ENCODE results near the gene GPD1. TPM values are rescaled to one million over a fixed set of nuclear protein-coding genes. Genes with fewer than 3 reads are reported as not detected.
A peak's percentile ranks its signal among the peaks of the same experiment; 100 is the strongest.

GPD1 gene
- total RNA-seq, 1 experiment from 2014 or later = 1.6 TPM

GRCh38 chr12:50111395-50111692, 7.5 kb downstream of the GPD1 start:
- peaks cover 35% of the 10 kb centered on the region for H3K79me2 ChIP-seq (ENCODE audit: insufficient read depth, low read length)
- H3K4me3 ChIP-seq (replicated peaks in 1 of 2; ENCODE audit: low read depth in 1 of 2, low read length in 2 of 2) = peak overlapping the region; percentile 15 to 36
- BruUV-seq (replicated peaks) = no TSS peak
- H3K9me2 ChIP-seq (ENCODE audit: insufficient read depth) = no peaks in the 10 kb centered on the region
- ATAC-seq = no peak
- peaks cover 20 to 22% of the 10 kb centered on the region in 2 experiments for H3K4me1 ChIP-seq (ENCODE audit: control insufficient read depth in 1 of 2, insufficient read depth in 2 of 2, low read length in 2 of 2)
- H3K9me3 ChIP-seq (ENCODE audit: control insufficient read depth in 1 of 2, insufficient read depth in 1 of 2, low read depth in 1 of 2, low read length in 2 of 2) = no peaks in the 10 kb centered on the region
- intact Hi-C loops (cut with micrococcal nuclease) = loop anchor here (2.0 to 5.0 kb wide), 2 partner anchors 55 to 201 kb away; partner anchors contain the start of gene CERS5
- ChIA-PET CTCF (interaction anchor here (0.7 to 3.8 kb wide), 28 partner anchors 8 to 813 kb away, joined by 3 to 33 read pairs (median 4); partner anchors contain the start of genes CERS5, GPD1 and SMARCD1), RAD21 (ENCODE audit: low non-redundant PET in 1 of 2, low total read pairs in 2 of 2, uncharacterized antibody in 2 of 2, unreplicated experiment in 2 of 2) (interaction anchor here (0.5 to 1.7 kb wide), 5 partner anchors 27 to 203 kb away, joined by 3 to 6 read pairs (median 4); partner anchors contain the start of genes CERS5 (in 1 of the 2) and SMARCD1 (in 1 of the 2)), POLR2A (interaction anchor here (0.8 to 2.8 kb wide), 10 partner anchors 10 to 370 kb away, joined by 3 to 20 read pairs (median 4); partner anchors contain the start of genes CERS5, SMARCD1 and TMBIM6)
- no peaks in the 10 kb centered on the region for H3K27me3 ChIP-seq (ENCODE audit: insufficient read depth, low read length)
- peak overlapping the region; percentile 64 for H3K4me2 ChIP-seq (ENCODE audit: low read length)
- H3K27ac ChIP-seq (ENCODE audit: low read depth, low read length) = no peak overlapping the region
- H3K36me3 ChIP-seq (ENCODE audit: control insufficient read depth in 1 of 2, insufficient read depth in 2 of 2, low read length in 2 of 2) = no peaks in the 10 kb centered on the region
- H3K9ac ChIP-seq (ENCODE audit: low read length) = no peak overlapping the region
- no peaks in the 10 kb centered on the region for H4K20me1 ChIP-seq (ENCODE audit: insufficient read depth)
- TF ChIP-seq ATF3 (IDR thresholded peaks at IDR 0.05) = no peak
- no peak for TF ChIP-seq EZH2 (IDR thresholded peaks at IDR 0.05)
- no peak for TF ChIP-seq ELF1 (IDR thresholded peaks at IDR 0.05; ENCODE audit: borderline replicate concordance, low read depth)
- no peak for TF ChIP-seq CTCF (IDR thresholded peaks at IDR 0.05 in 2 of 3, conservative IDR thresholded peaks at IDR 0.05 in 1 of 3; ENCODE audit: borderline replicate concordance in 1 of 3, insufficient read depth in 1 of 3, low read depth in 2 of 3, low read length in 2 of 3)
- TF ChIP-seq ZNF274 (IDR thresholded peaks at IDR 0.05; ENCODE audit: low read depth, low read length) = no peak
- no peak for TF ChIP-seq EZH2phosphoT487 (IDR thresholded peaks at IDR 0.05; ENCODE audit: borderline replicate concordance)
- TF ChIP-seq JUND (IDR thresholded peaks at IDR 0.05) = no peak
- TF ChIP-seq POLR2A (IDR thresholded peaks at IDR 0.05; ENCODE audit: borderline replicate concordance, extremely low read depth, insufficient read depth, insufficient read length) = no peak
- no peak for TF ChIP-seq REST (IDR thresholded peaks at IDR 0.05; ENCODE audit: low read depth)
- no peak for TF ChIP-seq RAD21 (IDR thresholded peaks at IDR 0.05; ENCODE audit: low read depth)
- TF ChIP-seq ZFX (IDR thresholded peaks at IDR 0.05) = no peak
- TF ChIP-seq MAX (IDR thresholded peaks at IDR 0.05) = no peak
- no peak for TF ChIP-seq FOSL1 (IDR thresholded peaks at IDR 0.05; ENCODE audit: low read depth)
- no peak for TF ChIP-seq CEBPB (IDR thresholded peaks at IDR 0.05; ENCODE audit: low read depth)
- no peak for TF ChIP-seq SIN3A (IDR thresholded peaks at IDR 0.05; ENCODE audit: low read depth)
- no peak for TF ChIP-seq ZBTB33 (IDR thresholded peaks at IDR 0.05; ENCODE audit: extremely low read depth, insufficient replicate concordance, low read length)
- no peak for TF ChIP-seq POLR2AphosphoS5 (IDR thresholded peaks at IDR 0.05; ENCODE audit: low read depth, low read length)
- TF ChIP-seq SRF (IDR thresholded peaks at IDR 0.05; ENCODE audit: low read depth) = no peak
- TF ChIP-seq CBX3 (IDR thresholded peaks at IDR 0.05; ENCODE audit: low read depth) = no peak
- DNase-seq (ENCODE audit: low read depth, low spot score) = no peak
- H2AFZ ChIP-seq (ENCODE audit: low read depth, low read length, poor library complexity, severe bottlenecking) = no peak overlapping the region

Data from HCT116 (cell line).